HepG2 (cell line): ENCODE data around the gene CD244. TPM values are rescaled to one million over a fixed set of nuclear protein-coding genes. Genes with fewer than 3 reads are reported as not detected.

Source experiments
- ATAC-seq: fragments of 200-7000 bp; cut with Tn5 transposase; 3 replicates; pipeline ENCODE4 v1.9.1; 2020; ENCODE audit warnings: mild to moderate bottlenecking, moderate library complexity
- BruUV-seq: library from RNA; stranded (reverse); fragments of 400-500 nt; replicated peaks from 2 replicates; lab custom pipeline; 2021; lab: Mats Ljungman, UMichigan
- CTCF ChIA-PET: fragments of 300-600 bp; formaldehyde crosslinking; extraction: SDS; loops from one replicate; lab custom pipeline; 2021; ENCODE audit warnings: low total read pairs, inconsistent platforms, low intra/inter-chr PET ratio; lab: Yijun Ruan, JAX
- POLR2A ChIA-PET: fragments of 350-600 bp; sonication (Branson Sonifier 250); formaldehyde crosslinking; loops from one replicate; lab custom pipeline; 2020; ENCODE audit warnings: antibody characterized with exemption, inconsistent platforms; lab: Yijun Ruan, JAX
- DNase-seq: peaks from one replicate; pipeline ENCODE4 v3.0.0-alpha.2; 2015; ENCODE audit warnings: low spot score
- FAIRE-seq: peaks from 3 replicates; lab custom pipeline; 2011; peaks lifted over from hg19 to GRCh38; lab: Jason Lieb, UNC
- H2AFZ ChIP-seq: one replicate; pipeline ENCODE4 v1.6.1; 2011; ENCODE audit warnings: low read length, inconsistent platforms
- H3K27ac ChIP-seq: fragments of 300-600 bp; 3 replicates; pipeline ENCODE4 v1.8.0; 2011; ENCODE audit warnings: mixed run types, mild to moderate bottlenecking, mixed read lengths, low read length, inconsistent platforms; ENCODE audit not compliant: insufficient read depth; ENCODE audit errors: extremely low read length
- H3K27me3 ChIP-seq, 2 experiments: fragments of 200-600 bp in 1 of 2; 2 replicates in 1 of 2; 3 replicates in 1 of 2; pipeline versions ENCODE4 v1.6.0 to v1.8.0; 2011; ENCODE audit warnings: low read length in 2 of 2, mild to moderate bottlenecking in 2 of 2, moderate library complexity in 2 of 2, inconsistent platforms in 1 of 2; ENCODE audit not compliant: insufficient read depth in 2 of 2, control insufficient read depth in 1 of 2
- H3K36me3 ChIP-seq, 2 experiments: fragments of 200-600 bp in 1 of 2; replicated peaks in 1 of 2; 2 replicates in 1 of 2; 3 replicates in 1 of 2; pipeline versions ENCODE4 v1.5.1 to v1.8.0; 2011; ENCODE audit warnings: low read length in 2 of 2, inconsistent platforms in 1 of 2; ENCODE audit not compliant: insufficient read depth in 2 of 2, control insufficient read depth in 1 of 2
- H3K4me1 ChIP-seq: 2 replicates; pipeline ENCODE4 v1.5.1; 2012; ENCODE audit warnings: low read length, inconsistent platforms; ENCODE audit not compliant: insufficient read depth
- H3K4me2 ChIP-seq: 2 replicates; pipeline ENCODE4 v1.6.0; 2011; ENCODE audit warnings: low read depth, low read length, inconsistent platforms
- H3K4me3 ChIP-seq, 3 experiments: fragments of 200-600 bp in 1 of 3; sonication (generic), shearing (Covaris generic) in 1 of 3; replicated peaks in 1 of 3; 2 replicates each; pipeline ENCODE4 v1.5.1; 2011 to 2016; ENCODE audit warnings: low read length in 3 of 3, inconsistent platforms in 2 of 3, low read depth in 2 of 3, mild to moderate bottlenecking in 2 of 3, control low read depth in 1 of 3, mixed read lengths in 1 of 3; ENCODE audit not compliant: insufficient read depth in 1 of 3
- H3K79me2 ChIP-seq: one replicate; pipeline ENCODE4 v1.6.1; 2011; ENCODE audit warnings: low read length, inconsistent platforms; ENCODE audit not compliant: insufficient read depth
- H3K9ac ChIP-seq: 2 replicates; pipeline ENCODE4 v1.6.0; 2011; ENCODE audit warnings: mild to moderate bottlenecking, low read depth, low read length, inconsistent platforms; ENCODE audit not compliant: insufficient read depth
- H3K9me3 ChIP-seq: 2 replicates; pipeline ENCODE4 v1.5.1; 2012; ENCODE audit warnings: mild to moderate bottlenecking, low read length
- H4K20me1 ChIP-seq: 2 replicates; pipeline ENCODE4 v1.6.0; 2011; ENCODE audit warnings: inconsistent platforms, mild to moderate bottlenecking, low read length, moderate library complexity; ENCODE audit not compliant: insufficient read depth
- ATF3 ChIP-seq: sonication (generic); formaldehyde crosslinking; IDR thresholded peaks from 2 replicates; pipeline ENCODE4 v1.4.0; 2020; ENCODE audit warnings: missing genetic modification reagents
- IKZF1 ChIP-seq: fragments of 450-650 bp; IDR thresholded peaks from 2 replicates; pipeline ENCODE4 v1.7.1; 2016
- KDM2A ChIP-seq: sonication (generic); formaldehyde crosslinking; IDR thresholded peaks from 2 replicates; pipeline ENCODE4 v1.4.0; 2020; ENCODE audit warnings: low read depth, missing genetic modification reagents, borderline replicate concordance
- MAZ ChIP-seq, 2 experiments: sonication (generic) in 1 of 2; formaldehyde crosslinking in 1 of 2; IDR thresholded peaks; 2 replicates each; pipeline versions ENCODE4 v1.5.0 to v1.6.1; 2012 to 2020; ENCODE audit warnings: low read depth in 2 of 2, mild to moderate bottlenecking in 2 of 2, borderline replicate concordance in 1 of 2, improper control_type of control experiment in 1 of 2, low read length in 1 of 2, missing genetic modification reagents in 1 of 2, moderate library complexity in 1 of 2
- NFRKB ChIP-seq: fragments of 450-650 bp; IDR thresholded peaks from 2 replicates; pipeline ENCODE4 v1.6.1; 2017
- RNF2 ChIP-seq: fragments of 450-650 bp; conservative IDR thresholded peaks from 2 replicates; pipeline ENCODE4 v1.6.1; 2016; ENCODE audit warnings: low read depth
- SIX1 ChIP-seq: sonication (generic); formaldehyde crosslinking; IDR thresholded peaks from 2 replicates; pipeline ENCODE4 v1.4.0; 2020; ENCODE audit warnings: missing genetic modification reagents, borderline replicate concordance
- ZFP41 ChIP-seq: sonication (generic); formaldehyde crosslinking; IDR thresholded peaks from 2 replicates; pipeline ENCODE4 v1.4.0; 2020; ENCODE audit warnings: mild to moderate bottlenecking, missing genetic modification reagents, borderline replicate concordance
- ZMAT3 ChIP-seq: sonication (generic); formaldehyde crosslinking; conservative IDR thresholded peaks from 2 replicates; pipeline ENCODE4 v1.7.0; 2021; ENCODE audit warnings: missing genetic modification reagents
- ZNF263 ChIP-seq: sonication (generic); formaldehyde crosslinking; IDR thresholded peaks from 2 replicates; pipeline ENCODE4 v1.4.0; 2020; ENCODE audit warnings: missing genetic modification reagents
- ZNF281 ChIP-seq: sonication (generic); formaldehyde crosslinking; IDR thresholded peaks from 2 replicates; pipeline ENCODE4 v1.4.0; 2020; ENCODE audit warnings: missing genetic modification reagents, borderline replicate concordance
- ZNF580 ChIP-seq: IDR thresholded peaks from 2 replicates; pipeline ENCODE4 v1.6.1; 2016; ENCODE audit warnings: low read depth, borderline replicate concordance
- ZNF674 ChIP-seq: sonication (generic); formaldehyde crosslinking; IDR thresholded peaks from 2 replicates; pipeline ENCODE4 v1.5.0; 2020; ENCODE audit warnings: low read depth, mild to moderate bottlenecking, missing genetic modification reagents
- ZNF839 ChIP-seq: sonication (generic); formaldehyde crosslinking; IDR thresholded peaks from 2 replicates; pipeline ENCODE4 v1.4.0; 2020; ENCODE audit warnings: missing genetic modification reagents, mild to moderate bottlenecking, borderline replicate concordance
- WGBS: methylation state at CpG from one replicate; pipeline ENCODE4 v1.1.6; 2017; ENCODE audit warnings: low lambda C conversion rate; 5-methylcytosine and 5-hydroxymethylcytosine counted together
- in situ Hi-C: cut with HindIII; loops from 2 replicates; pipeline ENCODE4 v1.10.0; 2017; ENCODE audit warnings: low pct_unique_long_range_greater_than_20kb; ENCODE audit not compliant: extremely low pct_ligation_motif_present
- intact Hi-C: fragments of 100-400 bp; cut with micrococcal nuclease; formaldehyde crosslinking; loops from one replicate; pipeline ENCODE4 v1.10.0; 2022; ENCODE audit not compliant: unreplicated experiment
- polyA plus RNA-seq, 8 experiments: library from polyadenylated mRNA; depleted of rRNA in 3 of 8; stranded (reverse) in 7 of 8; unstranded in 1 of 8; fragments of >200 nt; fragmentation: Illumina TruSeq in 4 of 8; extraction: Trizol in 4 of 8; gene quantifications; 2 replicates each; pipeline versions ENCODE4 v1.2.1 to v1.2.3, GENCODE V29; 2011 to 2016; ENCODE audit warnings: low read depth in 4 of 8, missing spikeins in 1 of 8, mixed read lengths in 1 of 8; ENCODE audit not compliant: insufficient read depth in 1 of 8
- total RNA-seq, 5 experiments: library from RNA; depleted of rRNA; stranded (reverse); fragments of >200 nt; fragmentation: Illumina TruSeq; extraction: Trizol; gene quantifications; 2 replicates each; pipeline ENCODE4 v1.2.3, GENCODE V29; 2016; ENCODE audit warnings: low read depth in 1 of 5

The CD244 gene
- total and polyA plus RNA-seq, 2 of the 13 experiments (the other 11 are each of a cell fraction or from before 2014, with no cell fraction given), result 0.09 TPM; not detected in 1

DNA sequence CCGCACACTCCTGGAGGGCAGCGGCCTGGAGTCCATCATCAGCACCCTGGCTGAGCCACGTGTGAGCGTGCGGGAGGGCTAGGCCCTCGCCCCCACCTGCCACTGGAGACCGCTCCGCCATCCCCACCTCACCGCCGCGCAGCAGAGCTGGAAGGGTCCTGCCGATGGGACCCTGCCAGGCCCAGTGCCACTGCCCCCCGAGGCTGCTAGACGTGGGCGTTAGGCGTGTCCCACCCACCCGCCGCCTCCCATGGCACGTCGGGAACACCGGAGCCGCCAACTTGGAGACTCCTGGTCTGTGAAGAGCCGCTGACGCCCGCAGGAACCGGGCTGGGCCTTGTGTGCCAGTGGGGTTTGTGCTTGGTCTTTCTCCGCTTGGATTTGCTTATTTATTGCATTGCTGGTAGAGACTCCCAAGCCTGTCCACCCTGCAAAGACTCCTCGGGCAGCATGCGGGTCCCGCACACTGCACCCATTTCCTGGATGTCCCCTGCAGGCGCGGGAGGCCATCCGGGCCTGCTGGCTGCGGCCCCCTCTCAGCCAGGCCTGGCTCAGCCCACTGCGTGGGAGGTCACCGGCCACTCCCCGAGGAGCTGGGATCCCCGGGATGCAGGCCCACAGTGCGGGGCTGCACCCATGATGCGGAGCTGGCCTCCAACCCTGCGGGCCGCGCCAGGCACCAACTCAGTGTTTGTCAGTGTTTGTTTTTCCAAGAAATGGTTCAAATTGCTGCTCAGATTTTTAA, 60.7 kb downstream of the CD244 start:
- no peak for TF ChIP-seq ZNF580 (CRISPR knock-in tag)
- no peak for TF ChIP-seq NFRKB
- Histone ChIP-seq H2AFZ (no peak overlapping the region), H3K4me3 (no peak overlapping the region), H3K27me3 (no peaks in the 10 kb centered on the region), H3K9me3 (peaks cover 8% of the 10 kb centered on the region; the same call in 1 of the 2 replicates), H3K4me1 (no peaks in the 10 kb centered on the region), H4K20me1 (no peaks in the 10 kb centered on the region), H3K27ac (no peak overlapping the region), H3K9ac (no peak overlapping the region), H3K79me2 (no peaks in the 10 kb centered on the region), H3K36me3 (no peaks in the 10 kb centered on the region), H3K4me2 (no peak overlapping the region)
- ChIA-PET CTCF (no interaction called here), POLR2A (no interaction called here)
- ATAC-seq, result no peak
- FAIRE-seq, result no peak
- in situ Hi-C loops, result no loop called here
- no TSS peak for BruUV-seq
- 62% methylated on average over 21 of the region's 43 CpGs for WGBS
- intact Hi-C loops, result no loop called here
- DNase-seq, result no peak

- Histone ChIP-seq H2AFZ (no peak overlapping the region), H3K9ac (no peak overlapping the region), H3K4me3 (no peak overlapping the region), H3K36me3 (no peaks in the 10 kb centered on the region), H3K4me2 (no peak overlapping the region), H3K27ac (no peak overlapping the region), H3K79me2 (no peaks in the 10 kb centered on the region), H4K20me1 (no peaks in the 10 kb centered on the region), H3K9me3 (no peaks in the 10 kb centered on the region), H3K27me3 (no peaks in the 10 kb centered on the region; a peak in 1 of 5 replicates), H3K4me1 (no peaks in the 10 kb centered on the region)
- no peak for ATAC-seq
- ChIA-PET POLR2A (no interaction called here), CTCF (no interaction called here)
- no peak for FAIRE-seq
- no peak for DNase-seq
- no TSS peak for BruUV-seq
- intact Hi-C loops, result no loop called here
- in situ Hi-C loops, result no loop called here
- WGBS, result 11% methylated on average over 4 of the region's 4 CpGs
- no peak for TF ChIP-seq IKZF1
- no peak for TF ChIP-seq ZNF674
- no peak for TF ChIP-seq RNF2
- no peak for TF ChIP-seq KDM2A (CRISPR knock-in tag)
- TF ChIP-seq ZMAT3 (CRISPR knock-in tag), result no peak
- no peak for TF ChIP-seq ATF3 (CRISPR knock-in tag)
- TF ChIP-seq ZNF839 (CRISPR knock-in tag), result no peak
- TF ChIP-seq ZFP41 (CRISPR knock-in tag), result no peak
- no peak for TF ChIP-seq ZNF263 (CRISPR knock-in tag)
- TF ChIP-seq ZNF281 (CRISPR knock-in tag), result no peak
- no peak for TF ChIP-seq SIX1 (CRISPR knock-in tag)
- TF ChIP-seq MAZ (IDR thresholded peaks at IDR 0.05; ENCODE audit: borderline replicate concordance, low read depth, low read length), result no peak
- no peak for TF ChIP-seq MAZ (CRISPR knock-in tag; IDR thresholded peaks at IDR 0.05; ENCODE audit: low read depth)
Measured at GRCh38 chr1:160800645-160801408, 61.9 kb downstream of the CD244 start.
